H1 (cell line): ENCODE measurements around the gene HTR3D. TPM values are rescaled to one million over a fixed set of nuclear protein-coding genes. Genes with fewer than 3 reads are reported as not detected.

Source experiments
- CTCF ChIA-PET: fragments of 300-600 bp; sonication (Branson Sonifier 250); formaldehyde crosslinking; loops from one replicate; lab custom pipeline; 2021; ENCODE audit not compliant: partially characterized antibody; lab: Charles Lee
- POLR2A ChIA-PET: fragments of 300-600 bp; sonication (Branson Sonifier 250); formaldehyde crosslinking; loops from one replicate; lab custom pipeline; 2021; ENCODE audit warnings: inconsistent platforms; ENCODE audit not compliant: partially characterized antibody; lab: Charles Lee
- DNase-seq, 2 experiments: peaks; one replicate each; pipeline versions ENCODE4 v3.0.0 to v3.0.0-alpha.2; 2010 to 2022; ENCODE audit warnings: low spot score in 2 of 2, low read depth in 1 of 2, mixed read lengths in 1 of 2
- FAIRE-seq: peaks from 2 replicates; lab custom pipeline; 2011; peaks lifted over from hg19 to GRCh38; lab: Jason Lieb, UNC
- H2AFZ ChIP-seq: 2 replicates; pipeline ENCODE4 v1.8.1; 2012; ENCODE audit warnings: low read length, inconsistent platforms
- H2AK5ac ChIP-seq: 2 replicates; pipeline ENCODE4 v1.6.1; 2013; ENCODE audit warnings: low read depth, low read length
- H2BK120ac ChIP-seq: replicated peaks from 2 replicates; pipeline ENCODE3; 2013; ENCODE audit warnings: low read depth, low read length, inconsistent platforms
- H2BK12ac ChIP-seq: 2 replicates; pipeline ENCODE4 v1.6.1; 2013; ENCODE audit warnings: low read depth, low read length
- H2BK15ac ChIP-seq: 2 replicates; pipeline ENCODE4 v1.6.1; 2013; ENCODE audit warnings: low read length
- H2BK20ac ChIP-seq: 2 replicates; pipeline ENCODE4 v1.6.1; 2013; ENCODE audit warnings: low read length
- H2BK5ac ChIP-seq: 2 replicates; pipeline ENCODE4 v1.6.1; 2013; ENCODE audit warnings: low read depth, low read length
- H3K14ac ChIP-seq: 2 replicates; pipeline ENCODE4 v1.6.1; 2013; ENCODE audit warnings: inconsistent platforms; ENCODE audit not compliant: insufficient read length
- H3K18ac ChIP-seq: 2 replicates; pipeline ENCODE4 v1.6.1; 2013; ENCODE audit warnings: low read length; ENCODE audit errors: extremely low read depth
- H3K23ac ChIP-seq: 2 replicates; pipeline ENCODE4 v1.6.1; 2013; ENCODE audit warnings: inconsistent platforms; ENCODE audit not compliant: insufficient read length
- H3K23me2 ChIP-seq: 2 replicates; pipeline ENCODE4 v1.6.1; 2013; ENCODE audit warnings: low read depth, low read length
- H3K27ac ChIP-seq: 2 replicates; pipeline ENCODE4 v1.6.1; 2011; ENCODE audit warnings: low read depth, low read length, inconsistent platforms
- H3K27me3 ChIP-seq, 4 experiments: replicated peaks in 1 of 4; 1 replicate in 1 of 4; 2 replicates in 3 of 4; pipeline versions ENCODE4 v1.6.1 to v1.8.1; 2011 to 2013; ENCODE audit warnings: low read length in 3 of 4, mild to moderate bottlenecking in 3 of 4, inconsistent platforms in 2 of 4, mixed read lengths in 2 of 4, moderate library complexity in 1 of 4; ENCODE audit not compliant: control insufficient read depth in 3 of 4, insufficient read depth in 3 of 4; ENCODE audit errors: extremely low read depth in 1 of 4
- H3K36me3 ChIP-seq, 4 experiments: 2 replicates each; pipeline versions ENCODE4 v1.6.1 to v1.8.1; 2011 to 2013; ENCODE audit warnings: mild to moderate bottlenecking in 4 of 4, low read length in 3 of 4, moderate library complexity in 2 of 4, control low read depth in 1 of 4, inconsistent platforms in 1 of 4; ENCODE audit not compliant: insufficient read depth in 4 of 4, control insufficient read depth in 2 of 4
- H3K4ac ChIP-seq: replicated peaks from 2 replicates; pipeline ENCODE3; 2013; ENCODE audit warnings: low read length, low read depth, mixed read lengths, inconsistent platforms; ENCODE audit not compliant: insufficient read length
- H3K4me1 ChIP-seq, 4 experiments: replicated peaks in 1 of 4; 1 replicate in 1 of 4; 2 replicates in 3 of 4; pipeline versions ENCODE4 v1.6.1 to v1.8.1; 2011 to 2013; ENCODE audit warnings: low read length in 3 of 4, inconsistent platforms in 2 of 4, mixed read lengths in 1 of 4; ENCODE audit not compliant: insufficient read depth in 4 of 4, control insufficient read depth in 3 of 4
- H3K4me2 ChIP-seq, 2 experiments: 2 replicates each; pipeline versions ENCODE4 v1.6.1 to v1.8.1; 2011 to 2013; ENCODE audit warnings: low read depth in 2 of 2, low read length in 2 of 2, control low read depth in 1 of 2, inconsistent platforms in 1 of 2, mild to moderate bottlenecking in 1 of 2; ENCODE audit not compliant: insufficient read depth in 1 of 2
- H3K4me3 ChIP-seq, 4 experiments: fragments of 200-600, 300-600 bp in 1 of 4; sonication (generic), shearing (Covaris generic), sonication (Bioruptor Twin) in 1 of 4; 2 replicates each; pipeline versions ENCODE4 v1.5.1 to v1.8.1; 2011 to 2016; ENCODE audit warnings: low read length in 4 of 4, low read depth in 3 of 4, control low read depth in 2 of 4, inconsistent platforms in 2 of 4, mild to moderate bottlenecking in 2 of 4, mixed read lengths in 1 of 4, moderate library complexity in 1 of 4; ENCODE audit not compliant: insufficient read depth in 2 of 4; ENCODE audit errors: extremely low read depth in 1 of 4
- H3K56ac ChIP-seq: replicated peaks from 2 replicates; pipeline ENCODE3; 2013; ENCODE audit warnings: low read depth, mild to moderate bottlenecking, mixed read lengths, low read length, inconsistent platforms; ENCODE audit not compliant: insufficient read length
- H3K79me1 ChIP-seq: 2 replicates; pipeline ENCODE4 v1.6.1; 2013; ENCODE audit warnings: low read depth, low read length, control low read depth
- H3K79me2 ChIP-seq, 2 experiments: 2 replicates each; pipeline versions ENCODE4 v1.6.1 to v1.8.1; 2012 to 2013; ENCODE audit warnings: low read length in 2 of 2, mild to moderate bottlenecking in 2 of 2, inconsistent platforms in 1 of 2; ENCODE audit not compliant: insufficient read depth in 2 of 2, control insufficient read depth in 1 of 2
- H3K9ac ChIP-seq, 4 experiments: replicated peaks in 1 of 4; 1 replicate in 1 of 4; 2 replicates in 3 of 4; pipeline versions ENCODE4 v1.6.1 to v1.8.1; 2011 to 2013; ENCODE audit warnings: low read depth in 3 of 4, low read length in 3 of 4, control low read depth in 2 of 4, mild to moderate bottlenecking in 2 of 4, moderate library complexity in 2 of 4, inconsistent platforms in 1 of 4; ENCODE audit errors: extremely low read depth in 1 of 4
- H3K9me3 ChIP-seq, 2 experiments: 2 replicates each; pipeline versions ENCODE4 v1.6.1 to v1.8.1; 2012 to 2013; ENCODE audit warnings: mild to moderate bottlenecking in 2 of 2, moderate library complexity in 2 of 2, control low read depth in 1 of 2, inconsistent platforms in 1 of 2, low read depth in 1 of 2, low read length in 1 of 2, mixed read lengths in 1 of 2; ENCODE audit not compliant: insufficient read depth in 2 of 2
- H4K20me1 ChIP-seq, 2 experiments: replicated peaks in 1 of 2; 2 replicates each; pipeline versions ENCODE3 to v1.8.1; 2011 to 2013; ENCODE audit warnings: inconsistent platforms in 2 of 2, low read length in 2 of 2, mild to moderate bottlenecking in 1 of 2; ENCODE audit not compliant: insufficient read depth in 2 of 2, control insufficient read depth in 1 of 2
- H4K5ac ChIP-seq: 2 replicates; pipeline ENCODE4 v1.6.1; 2013; ENCODE audit warnings: low read length, low read depth, mixed read lengths, inconsistent platforms; ENCODE audit not compliant: insufficient read length
- H4K8ac ChIP-seq: 2 replicates; pipeline ENCODE4 v1.8.0; 2013; ENCODE audit warnings: mild to moderate bottlenecking, moderate library complexity, low read length, inconsistent platforms; ENCODE audit not compliant: insufficient read depth; ENCODE audit errors: extremely low read depth
- H4K91ac ChIP-seq: replicated peaks from 2 replicates; pipeline ENCODE3; 2013; ENCODE audit warnings: low read length, mixed read lengths, inconsistent platforms; ENCODE audit not compliant: insufficient read length
- BRCA1 ChIP-seq: IDR thresholded peaks from 2 replicates; pipeline ENCODE4 v1.6.1; 2012; ENCODE audit warnings: low read depth, low read length, improper control_type of control experiment
- CBX5 ChIP-seq: fragments of 300-800, 300-1000 bp; sonication (generic); IDR thresholded peaks from 2 replicates; pipeline ENCODE4 v1.7.1; 2016; ENCODE audit warnings: antibody characterized with exemption, low read length, low read depth
- CEBPB ChIP-seq: IDR thresholded peaks from 2 replicates; pipeline ENCODE4 v1.6.1; 2012; ENCODE audit warnings: low read depth, low read length
- EP300 ChIP-seq, 2 experiments: IDR thresholded peaks; 1 replicate in 1 of 2; 2 replicates in 1 of 2; pipeline ENCODE4 v1.6.1; 2011 to 2012; ENCODE audit warnings: low read depth in 2 of 2, low read length in 2 of 2, mild to moderate bottlenecking in 2 of 2, borderline replicate concordance in 1 of 2, inconsistent platforms in 1 of 2, moderate library complexity in 1 of 2
- EZH2 ChIP-seq: fragments of 200-600 bp; sonication (generic); IDR thresholded peaks from 2 replicates; pipeline ENCODE4 v1.7.1; 2012; ENCODE audit warnings: low read depth, mild to moderate bottlenecking, moderate library complexity, low read length, inconsistent platforms; ENCODE audit not compliant: severe bottlenecking
- HDAC2 ChIP-seq, 2 experiments: fragments of 300-600 bp in 1 of 2; sonication (generic) in 1 of 2; IDR thresholded peaks; 2 replicates each; pipeline ENCODE4 v1.6.1; 2011 to 2012; ENCODE audit warnings: low read depth in 2 of 2, low read length in 2 of 2, mild to moderate bottlenecking in 2 of 2, moderate library complexity in 2 of 2, borderline replicate concordance in 1 of 2, inconsistent platforms in 1 of 2
- NANOG ChIP-seq: IDR thresholded peaks from 2 replicates; pipeline ENCODE4 v1.6.1; 2011; ENCODE audit warnings: low read length, low read depth, mild to moderate bottlenecking, inconsistent platforms; ENCODE audit not compliant: insufficient read depth, poor library complexity, severe bottlenecking
- POU5F1 ChIP-seq: IDR thresholded peaks from 2 replicates; pipeline ENCODE4 v1.6.1; 2011; ENCODE audit warnings: low read depth, mild to moderate bottlenecking, low read length, moderate library complexity
- RXRA ChIP-seq: IDR thresholded peaks from 2 replicates; pipeline ENCODE4 v1.6.1; 2011; ENCODE audit warnings: low read depth, mild to moderate bottlenecking, low read length, moderate library complexity; ENCODE audit not compliant: insufficient read depth
- SIRT6 ChIP-seq: IDR thresholded peaks from one replicate; pipeline ENCODE4 v1.7.1; 2012; ENCODE audit warnings: low read length, inconsistent platforms
- SIX5 ChIP-seq: IDR thresholded peaks from 2 replicates; pipeline ENCODE4 v1.6.1; 2011; ENCODE audit warnings: mild to moderate bottlenecking, low read depth, low read length
- SP2 ChIP-seq: IDR thresholded peaks from 2 replicates; pipeline ENCODE4 v1.6.1; 2012; ENCODE audit warnings: mild to moderate bottlenecking, low read length, inconsistent platforms
- SP4 ChIP-seq: IDR thresholded peaks from 2 replicates; pipeline ENCODE4 v1.6.1; 2012; ENCODE audit warnings: low read length, inconsistent platforms
- TAF7 ChIP-seq: optimal IDR thresholded peaks from 2 replicates; pipeline ENCODE3; 2011; ENCODE audit warnings: low read depth, mild to moderate bottlenecking, inconsistent platforms, low read length, moderate library complexity, borderline replicate concordance
- TEAD4 ChIP-seq: IDR thresholded peaks from 2 replicates; pipeline ENCODE4 v1.6.1; 2012; ENCODE audit warnings: low read depth, low read length, inconsistent platforms, mixed read lengths
- WGBS, 2 experiments: shearing (Covaris generic) in 1 of 2; methylation state at CpG; one replicate each; pipeline versions ENCODE4 v1.1.6 to v1.1.7; 2013 to 2015; ENCODE audit warnings: low lambda C conversion rate in 2 of 2, mixed read lengths in 2 of 2, inconsistent platforms in 1 of 2, low coverage in 1 of 2, missing lambda C conversion rate in 1 of 2; ENCODE audit not compliant: insufficient replicate concordance in 2 of 2, insufficient coverage in 1 of 2, insufficient read length in 1 of 2; ENCODE audit errors: extremely low coverage in 1 of 2, missing lambda C conversion rate in 1 of 2; 5-methylcytosine and 5-hydroxymethylcytosine counted together
- polyA plus RNA-seq, 7 experiments: library from polyadenylated mRNA; depleted of rRNA in 3 of 7; stranded (reverse) in 5 of 7; unstranded in 2 of 7; fragments of >200 nt in 5 of 7; fragments of 200-250 nt in 2 of 7; gene quantifications; 1 replicate in 5 of 7; 2 replicates in 1 of 7; 4 replicates in 1 of 7; pipeline versions ENCODE4 v1.2.1 to v1.2.3, GENCODE V29; 2011 to 2013; ENCODE audit warnings: missing spikeins in 2 of 7, mixed read lengths in 2 of 7
- total RNA-seq: library from RNA; stranded (reverse); fragmentation: NEBNext Ultra II Directional; extraction: Animal tissue kit (Norgen Biotek cat#: 25700); gene quantifications from 2 replicates; pipeline ENCODE4 v1.2.1, GENCODE V29; 2021

The HTR3D gene
- total and polyA plus RNA-seq, 2 of the 8 experiments (the other 6 are each of a cell fraction or from before 2014, with no cell fraction given) = not detected

DNA sequence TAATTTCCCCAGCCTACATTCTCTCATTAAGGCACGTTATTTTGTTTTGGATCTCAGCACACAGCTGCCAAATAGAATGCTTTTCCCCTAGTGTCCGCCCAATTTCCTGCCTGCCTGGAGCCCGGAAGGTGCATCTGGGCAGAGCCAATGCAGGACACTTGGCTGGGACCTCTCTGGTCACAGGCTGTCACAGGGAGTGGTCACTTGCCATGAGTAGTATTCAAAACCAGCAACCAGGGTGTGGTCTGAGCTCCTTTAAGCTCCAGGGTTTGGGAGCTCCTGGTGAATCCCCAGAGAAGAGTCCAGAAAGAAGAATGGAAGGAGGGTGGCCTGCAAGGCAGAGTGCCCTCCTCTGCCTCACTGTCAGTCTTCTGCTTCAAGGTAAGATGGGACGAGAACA lies 21.2 kb downstream of the HTR3D start, which contains the start of gene HTR3C:
Gene HTR3C (plus strand): TSS at position 281 of the 400 bp plus-strand sequence. CDS start 34 bp downstream, at position 315.
- DNase-seq = no peak
- H4K91ac ChIP-seq = no peak within 1 kb of the TSS
- no peaks in the 10 kb centered on the region for H3K79me1 ChIP-seq
- H2BK12ac ChIP-seq = no peak within 1 kb of the TSS
- no peak within 1 kb of the TSS for H3K4me2 ChIP-seq
- H2AFZ ChIP-seq = no peak within 1 kb of the TSS
- no peak within 1 kb of the TSS for H2AK5ac ChIP-seq
- H3K9me3 ChIP-seq = no peaks in the 10 kb centered on the region
- no peak within 1 kb of the TSS for H3K18ac ChIP-seq
- H3K56ac ChIP-seq = no peak within 1 kb of the TSS
- no peaks in the 10 kb centered on the region for H3K36me3 ChIP-seq
- no peak within 1 kb of the TSS for H4K8ac ChIP-seq
- no peaks in the 10 kb centered on the region for H3K4me1 ChIP-seq
- H3K27me3 ChIP-seq = no peaks in the 10 kb centered on the region
- H2BK20ac ChIP-seq = no peak within 1 kb of the TSS
- CTCF ChIA-PET = interaction anchor here (0.5 to 1.3 kb wide), 2 partner anchors 10 to 253 kb away, joined by 3 to 4 read pairs; no protein-coding TSS in a partner anchor
- no peak within 1 kb of the TSS for H2BK120ac ChIP-seq
- WGBS, 2 experiments = 81% methylated on average over 4 of the region's 4 CpGs; no CpG with 5 or more reads in 1 of the 2 experiments
- no peaks in the 10 kb centered on the region for H3K23me2 ChIP-seq
- H4K20me1 ChIP-seq = no peaks in the 10 kb centered on the region
- POLR2A ChIA-PET = no interaction called here
- no peak within 1 kb of the TSS for H3K4me3 ChIP-seq
- no peak within 1 kb of the TSS for H3K27ac ChIP-seq
- H3K23ac ChIP-seq = no peak within 1 kb of the TSS
- H3K79me2 ChIP-seq = no peaks in the 10 kb centered on the region
- no peak within 1 kb of the TSS for H2BK15ac ChIP-seq
- no peak within 1 kb of the TSS for H4K5ac ChIP-seq
- no peak for TF ChIP-seq EP300 (IDR thresholded peaks at IDR 0.05; ENCODE audit: borderline replicate concordance in 1 of 2, low read depth in 2 of 2, low read length in 2 of 2)
- TF ChIP-seq HDAC2 (IDR thresholded peaks at IDR 0.05; ENCODE audit: borderline replicate concordance in 1 of 2, low read depth in 2 of 2, low read length in 2 of 2) = no peak
- no peak for TF ChIP-seq CBX5
- TF ChIP-seq EZH2 = no peak
- TF ChIP-seq SIRT6 = no peak
- TF ChIP-seq SP4 = no peak
- no peak for TF ChIP-seq TEAD4
- TF ChIP-seq CEBPB = no peak
- no peak for TF ChIP-seq POU5F1
- TF ChIP-seq SP2 = no peak
- no peak for TF ChIP-seq TAF7
- no peak for TF ChIP-seq RXRA
- no peak for TF ChIP-seq SIX5
- no peak for TF ChIP-seq NANOG
- TF ChIP-seq BRCA1 = no peak
- TF ChIP-seq, all 59 proteins: peak for 0
- FAIRE-seq = no peak
- no peak within 1 kb of the TSS for H3K14ac ChIP-seq
- no peak within 1 kb of the TSS for H3K9ac ChIP-seq
- H3K4ac ChIP-seq = no peak within 1 kb of the TSS
- no peak within 1 kb of the TSS for H2BK5ac ChIP-seq
